Measurements from ENCODE around the gene EML3.

DNA sequence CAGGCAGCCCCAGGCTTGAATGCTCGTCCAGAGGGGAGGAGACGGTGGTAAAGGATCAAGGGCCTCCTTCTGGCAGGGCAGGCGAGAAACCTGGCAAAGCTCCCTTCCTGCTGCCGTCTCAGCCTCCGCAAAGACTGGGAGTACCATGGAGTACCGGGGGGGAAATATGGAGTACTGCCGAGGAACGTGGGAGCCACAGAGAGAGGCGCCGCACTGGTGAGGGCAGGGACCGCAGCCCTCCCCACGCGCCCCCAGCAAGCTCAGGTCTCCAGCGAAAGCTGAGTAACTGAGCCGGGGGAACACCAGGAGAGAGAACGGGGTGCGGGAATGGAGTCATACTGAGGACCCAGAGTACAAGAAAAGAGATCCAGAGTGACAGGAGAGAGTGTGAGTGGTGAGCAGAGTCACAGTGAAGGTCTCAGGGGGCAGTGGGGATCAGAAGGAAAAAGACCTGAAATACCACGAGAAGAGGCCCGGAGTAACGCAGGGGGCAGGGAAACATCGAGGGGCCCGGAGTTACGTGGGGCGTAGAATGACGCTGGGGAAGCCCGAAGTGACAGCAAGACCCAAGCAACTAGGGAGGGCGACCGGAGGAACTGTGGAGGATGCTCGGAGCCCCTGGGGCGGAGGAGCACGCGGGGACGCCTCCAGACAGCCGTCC is 740 bp downstream of the EML3 start:
- no peak for TF ChIP-seq POLR2A (IDR thresholded peaks at IDR 0.05)
- TF ChIP-seq, protein P1, sequence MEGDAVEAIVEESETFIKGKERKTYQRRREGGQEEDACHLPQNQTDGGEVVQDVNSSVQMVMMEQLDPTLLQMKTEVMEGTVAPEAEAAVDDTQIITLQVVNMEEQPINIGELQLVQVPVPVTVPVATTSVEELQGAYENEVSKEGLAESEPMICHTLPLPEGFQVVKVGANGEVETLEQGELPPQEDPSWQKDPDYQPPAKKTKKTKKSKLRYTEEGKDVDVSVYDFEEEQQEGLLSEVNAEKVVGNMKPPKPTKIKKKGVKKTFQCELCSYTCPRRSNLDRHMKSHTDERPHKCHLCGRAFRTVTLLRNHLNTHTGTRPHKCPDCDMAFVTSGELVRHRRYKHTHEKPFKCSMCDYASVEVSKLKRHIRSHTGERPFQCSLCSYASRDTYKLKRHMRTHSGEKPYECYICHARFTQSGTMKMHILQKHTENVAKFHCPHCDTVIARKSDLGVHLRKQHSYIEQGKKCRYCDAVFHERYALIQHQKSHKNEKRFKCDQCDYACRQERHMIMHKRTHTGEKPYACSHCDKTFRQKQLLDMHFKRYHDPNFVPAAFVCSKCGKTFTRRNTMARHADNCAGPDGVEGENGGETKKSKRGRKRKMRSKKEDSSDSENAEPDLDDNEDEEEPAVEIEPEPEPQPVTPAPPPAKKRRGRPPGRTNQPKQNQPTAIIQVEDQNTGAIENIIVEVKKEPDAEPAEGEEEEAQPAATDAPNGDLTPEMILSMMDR (IDR thresholded peaks at IDR 0.05): no peak
